ENCODE measurements around the gene VILL. TPM values are rescaled to one million over a fixed set of nuclear protein-coding genes. Genes with fewer than 3 reads are reported as not detected.
"Not testable (repeated sequence)": the region's sequence is repeated elsewhere in the genome, so short reads cannot be mapped to it uniquely, and the experiment has no call there.

The VILL gene
- total RNA-seq, 1 donor from 2014 or later, result 4.0 TPM

- intact Hi-C loops (cut with DNase I), result no loop called here
- DNase-seq (no peak), ATAC-seq (ENCODE audit: poor library complexity) (no peak)
Measured at GRCh38 chr3:37961622-37962431, 28.8 kb upstream of the VILL start.

GRCh38 chr3:37963016-37963415, 27.6 kb upstream of the VILL start:
- no peak for DNase-seq
- intact Hi-C loops (cut with DNase I), result no loop called here
- no peak for ATAC-seq (ENCODE audit: poor library complexity)

- no peak for DNase-seq
- intact Hi-C loops (cut with DNase I), result no loop called here
- no peak for ATAC-seq (ENCODE audit: poor library complexity)
Measured at GRCh38 chr3:37963635-37964034, 27.0 kb upstream of the VILL start.

- ATAC-seq (ENCODE audit: poor library complexity), result no peak
- intact Hi-C loops (cut with DNase I), result no loop called here
- no peak for DNase-seq
Measured at GRCh38 chr3:37964146-37964545, 26.4 kb upstream of the VILL start.

GRCh38 chr3:37964716-37965115, 25.9 kb upstream of the VILL start:
- DNase-seq, result no peak
- ATAC-seq (ENCODE audit: poor library complexity), result no peak
- intact Hi-C loops (cut with DNase I), result no loop called here

- DNase-seq (peak; percentile 76), ATAC-seq (ENCODE audit: poor library complexity) (peak; percentile 87)
- intact Hi-C loops (cut with DNase I), result loop anchor here (2.0 kb wide), 1 partner anchor 111 kb away; no protein-coding TSS in a partner anchor
Measured at GRCh38 chr3:37967260-37967881, 23.2 kb upstream of the VILL start.

- no peak for ATAC-seq (ENCODE audit: poor library complexity)
- intact Hi-C loops (cut with DNase I), result no loop called here
- no peak for DNase-seq
Measured at GRCh38 chr3:37968199-37968598, 22.4 kb upstream of the VILL start.

GRCh38 chr3:37968813-37969595, 21.6 kb upstream of the VILL start:
- intact Hi-C loops (cut with DNase I), result no loop called here
- ATAC-seq (ENCODE audit: poor library complexity), result peak; percentile 35
- no peak for DNase-seq

- DNase-seq, result no peak
- intact Hi-C loops (cut with DNase I), result no loop called here
- ATAC-seq (ENCODE audit: poor library complexity), result no peak
Measured at GRCh38 chr3:37969596-37970100, 20.9 kb upstream of the VILL start.

GRCh38 chr3:37970802-37971201, 19.8 kb upstream of the VILL start:
- intact Hi-C loops (cut with DNase I), result no loop called here
- no peak for ATAC-seq (ENCODE audit: poor library complexity)
- DNase-seq, result no peak

GRCh38 chr3:37971467-37971866, 19.1 kb upstream of the VILL start:
- intact Hi-C loops (cut with DNase I), result no loop called here
- DNase-seq (no peak), ATAC-seq (ENCODE audit: poor library complexity) (no peak)

- intact Hi-C loops (cut with DNase I); DNase-seq; ATAC-seq (ENCODE audit: poor library complexity): not testable (repeated sequence)
Measured at GRCh38 chr3:37972056-37972455, 18.5 kb upstream of the VILL start.

GRCh38 chr3:37973246-37974054, 17.1 kb upstream of the VILL start:
- intact Hi-C loops (cut with DNase I), result no loop called here
- ATAC-seq (ENCODE audit: poor library complexity) (no peak), DNase-seq (no peak)

- peak; percentile 76 for DNase-seq
- intact Hi-C loops (cut with DNase I), result no loop called here
- peak; percentile 87 for ATAC-seq (ENCODE audit: poor library complexity)
Measured at GRCh38 chr3:37974121-37975083, 16.2 kb upstream of the VILL start.

- ATAC-seq (ENCODE audit: poor library complexity) (no peak), DNase-seq (no peak)
- intact Hi-C loops (cut with DNase I), result no loop called here
Measured at GRCh38 chr3:37979541-37980461, 10.8 kb upstream of the VILL start.

All from Right ventricle myocardium superior (tissue), 1 donor.